ENCODE data around the gene DNAJC7.

Gene DNAJC7

DNA sequence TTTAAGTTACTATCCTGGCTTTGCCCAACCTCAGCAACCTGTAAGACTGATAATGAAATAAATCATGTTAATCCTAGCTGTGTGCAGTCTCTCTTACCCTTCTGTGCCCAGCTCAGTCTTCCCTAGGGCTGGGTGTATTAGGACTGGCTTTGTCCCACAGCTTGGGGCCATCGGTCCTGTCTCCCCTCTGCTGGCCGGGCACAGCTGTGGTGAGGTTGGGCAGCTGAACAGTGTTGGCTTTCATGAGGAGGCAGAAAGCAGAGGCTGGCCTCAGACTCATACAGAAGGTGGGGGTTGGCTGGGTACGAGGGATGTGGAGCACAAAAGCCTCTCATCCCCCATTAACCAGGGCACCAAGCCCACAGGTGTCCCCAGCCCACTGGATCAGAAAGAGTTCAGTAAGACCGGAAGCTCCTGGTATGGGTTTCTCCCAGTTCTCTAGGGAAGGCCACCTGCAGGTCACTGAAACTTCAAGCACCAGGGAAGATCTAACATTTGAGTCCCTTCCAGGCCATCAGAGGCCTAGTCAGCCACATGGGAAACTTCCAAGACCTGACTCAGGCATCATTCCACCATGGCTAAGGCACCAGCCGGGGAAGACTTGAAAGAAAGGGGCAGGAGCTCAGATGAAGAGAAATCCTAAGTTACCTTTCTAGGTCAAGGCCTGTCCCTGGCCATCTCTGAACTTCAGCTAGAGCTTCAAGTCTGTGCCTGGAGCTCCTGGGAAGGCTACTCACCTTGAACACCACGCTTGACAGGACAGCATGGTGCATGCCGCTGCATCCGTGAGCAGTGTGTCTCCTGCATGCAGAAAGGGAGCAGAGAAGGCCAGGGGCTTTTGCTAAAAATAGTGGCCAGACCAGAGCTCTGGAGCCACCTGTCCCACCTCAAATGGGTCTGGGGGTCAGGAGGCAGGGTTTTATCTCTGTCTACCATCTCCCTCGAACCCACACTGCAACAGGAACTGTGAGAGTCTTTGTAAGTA, 41.8 kb downstream of the DNAJC7 start:
- DNase-seq (ENCODE audit: low read depth), result no peak

DNA sequence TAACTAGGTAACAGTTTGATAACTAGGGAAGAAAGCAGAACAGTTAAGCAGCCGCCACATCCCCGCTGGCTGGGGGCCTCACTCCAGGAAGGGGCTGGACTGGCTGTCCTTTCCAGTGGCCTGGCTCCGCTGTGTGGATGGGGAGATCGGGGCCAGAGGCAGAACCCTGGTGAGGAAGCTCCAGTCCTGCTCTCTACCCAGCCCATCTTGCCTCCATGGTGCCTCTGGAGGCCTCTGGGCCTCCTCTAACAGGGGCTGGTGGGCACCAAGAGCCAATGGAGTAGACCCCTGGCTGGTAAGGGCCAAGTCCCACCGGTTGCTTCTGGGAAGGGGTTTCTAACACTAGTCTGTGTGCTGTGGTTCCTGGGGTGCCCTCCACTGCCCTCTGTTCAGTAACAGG, 42.6 kb downstream of the DNAJC7 start:
- no peak for DNase-seq (ENCODE audit: low read depth)

DNA sequence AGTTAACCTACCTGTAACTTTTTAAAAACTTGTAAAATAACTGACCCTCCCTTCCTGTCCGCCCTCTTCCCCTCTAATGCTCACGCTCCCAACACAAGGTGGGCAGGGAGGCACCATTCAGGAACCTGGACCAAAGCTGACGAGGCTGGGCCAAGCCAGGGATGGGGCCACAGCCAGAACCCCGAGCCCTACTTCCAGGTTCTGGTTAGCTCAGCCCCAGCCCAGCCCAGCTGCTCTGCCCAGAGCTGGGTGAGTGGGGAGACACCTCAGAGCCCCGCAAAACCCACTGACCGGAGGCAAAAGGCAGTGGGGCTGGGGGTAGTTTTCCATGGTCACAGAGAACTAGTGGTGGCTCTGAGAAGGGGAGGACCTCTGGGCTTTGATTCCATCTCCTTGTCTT, 43.2 kb downstream of the DNAJC7 start:
- DNase-seq (ENCODE audit: low read depth), result no peak

GRCh38 chr17:41973408-41973811, 43.8 kb downstream of the DNAJC7 start:
- DNase-seq (ENCODE audit: low read depth), result no peak

- no peak for DNase-seq (ENCODE audit: low read depth)
Observed at GRCh38 chr17:41972571-41973407, 44.5 kb downstream of the DNAJC7 start.

DNA sequence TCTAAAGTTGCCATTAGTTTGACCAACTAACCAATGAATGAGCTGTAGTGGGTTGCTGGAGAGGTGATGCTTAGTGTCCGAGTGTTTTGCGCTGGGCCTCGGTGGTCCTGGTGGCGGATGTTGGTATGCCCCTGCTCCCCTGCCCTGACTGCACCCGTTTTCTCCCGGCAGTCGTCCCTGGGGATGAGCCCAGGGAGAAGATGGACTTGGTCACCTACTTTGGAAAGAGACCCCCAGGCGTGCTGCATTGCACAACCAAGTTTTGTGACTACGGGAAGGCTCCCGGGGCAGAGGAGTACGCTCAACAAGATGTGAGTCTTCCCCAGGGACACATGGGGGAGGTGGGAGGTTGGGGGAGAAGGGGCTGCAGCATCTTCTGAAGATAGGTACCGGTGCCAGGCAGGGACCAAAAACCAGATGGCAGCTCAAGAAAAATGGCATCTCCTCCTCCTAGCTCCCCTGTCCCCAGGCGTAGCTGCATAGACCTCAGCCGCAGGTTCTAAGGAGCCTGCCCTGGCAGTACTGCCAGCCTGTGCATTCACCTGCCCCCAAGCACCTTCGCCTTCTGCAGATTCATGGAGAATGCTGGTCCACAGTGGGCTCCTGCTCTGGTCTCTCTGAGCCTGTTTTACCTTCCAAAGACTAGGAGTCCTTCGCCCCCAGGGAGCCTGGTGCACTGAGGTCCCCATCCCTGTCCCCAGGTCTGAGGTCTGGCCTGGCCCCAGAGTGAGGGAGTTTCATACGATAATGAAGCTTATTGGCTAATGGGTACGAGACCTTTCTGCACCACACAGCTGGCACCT, 45.3 kb downstream of the DNAJC7 start:
- no peak for DNase-seq (ENCODE audit: low read depth)

GRCh38 chr17:41970901-41971331, 46.3 kb downstream of the DNAJC7 start:
- DNase-seq (ENCODE audit: low read depth), result no peak

GRCh38 chr17:41968676-41969075, 48.6 kb downstream of the DNAJC7 start:
- DNase-seq (ENCODE audit: low read depth), result no peak

- no peak for DNase-seq (ENCODE audit: low read depth)
Observed at GRCh38 chr17:41967921-41968578, 49.2 kb downstream of the DNAJC7 start.

DNA sequence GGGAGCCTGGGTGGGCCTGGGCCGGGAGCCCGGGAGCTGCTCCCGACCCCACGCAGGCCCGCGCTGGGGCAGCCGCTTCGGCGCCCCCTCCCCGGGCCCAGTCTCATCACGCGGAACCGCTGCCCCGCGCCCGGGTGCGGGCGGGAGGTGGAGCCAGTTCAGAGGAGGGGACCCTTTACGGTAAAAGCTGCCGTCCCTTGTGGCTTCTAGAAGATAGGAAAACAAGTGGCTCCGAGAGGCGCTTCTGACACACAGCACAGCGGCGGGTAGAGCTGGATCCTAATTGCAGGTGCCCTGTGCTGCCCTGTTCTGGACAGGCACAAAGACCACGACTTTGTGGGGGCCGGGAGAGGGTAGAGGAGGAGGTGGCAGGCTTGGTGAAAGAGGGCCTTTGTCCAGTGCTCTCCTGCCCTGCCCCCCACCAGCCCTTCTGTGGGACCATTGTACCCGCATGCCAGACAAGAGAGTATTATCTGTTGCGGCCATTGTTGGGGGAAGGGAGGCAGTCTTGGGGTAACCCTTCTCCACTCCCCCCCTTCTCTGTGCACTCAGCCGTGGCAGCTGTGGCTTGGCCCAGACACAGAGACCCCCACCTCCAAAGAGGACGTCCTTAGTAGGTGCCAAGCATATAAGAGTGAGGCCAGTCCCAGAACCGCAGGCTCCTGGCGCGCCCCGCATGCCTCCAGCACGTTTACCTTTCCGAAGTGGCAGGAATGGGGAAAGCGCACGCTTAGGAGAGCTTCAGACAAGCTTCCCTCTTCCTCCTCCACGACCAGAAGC, 49.9 kb downstream of the DNAJC7 start:
- DNase-seq (ENCODE audit: low read depth), result no peak

DNA sequence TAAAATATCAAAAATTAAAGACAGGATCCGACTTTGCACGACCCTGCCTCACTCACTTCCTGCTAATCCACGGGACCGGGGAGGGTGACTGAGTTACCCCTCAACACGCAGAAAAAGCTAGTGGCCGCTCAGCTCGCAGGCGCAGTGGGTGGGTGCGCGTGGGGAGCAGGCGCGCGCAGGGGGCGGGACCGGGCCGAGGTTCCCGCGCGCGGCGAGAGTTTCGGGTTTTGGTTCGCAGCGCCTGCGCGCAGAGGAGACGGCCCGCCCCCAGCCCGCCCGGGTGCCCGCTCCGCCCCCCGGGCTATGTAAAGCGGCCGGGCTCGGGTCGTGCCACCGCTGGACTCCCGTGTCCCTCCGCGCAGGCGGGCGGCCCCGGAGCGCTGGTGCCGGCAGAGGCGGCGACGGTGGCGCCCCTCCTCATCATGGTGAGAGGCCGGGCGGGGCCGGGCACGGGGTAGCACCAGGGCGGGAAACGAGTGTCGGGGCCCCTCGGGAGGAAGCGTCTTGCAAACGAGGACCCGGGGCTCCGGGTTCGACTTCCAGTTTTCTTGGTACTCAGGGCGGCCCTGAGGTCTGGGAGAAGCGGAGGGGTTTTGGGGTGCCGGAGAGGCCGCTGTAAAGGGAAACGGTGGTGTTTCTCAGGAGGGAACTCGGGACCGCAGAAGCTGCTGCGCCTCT, 50.6 kb downstream of the DNAJC7 start, which contains the start of gene CNP:
Gene CNP (plus strand): TSS at position 333 of the 678 bp plus-strand sequence. CDS start 90 bp downstream, at position 423.
- peak; percentile 67 for DNase-seq (ENCODE audit: low read depth)

DNA sequence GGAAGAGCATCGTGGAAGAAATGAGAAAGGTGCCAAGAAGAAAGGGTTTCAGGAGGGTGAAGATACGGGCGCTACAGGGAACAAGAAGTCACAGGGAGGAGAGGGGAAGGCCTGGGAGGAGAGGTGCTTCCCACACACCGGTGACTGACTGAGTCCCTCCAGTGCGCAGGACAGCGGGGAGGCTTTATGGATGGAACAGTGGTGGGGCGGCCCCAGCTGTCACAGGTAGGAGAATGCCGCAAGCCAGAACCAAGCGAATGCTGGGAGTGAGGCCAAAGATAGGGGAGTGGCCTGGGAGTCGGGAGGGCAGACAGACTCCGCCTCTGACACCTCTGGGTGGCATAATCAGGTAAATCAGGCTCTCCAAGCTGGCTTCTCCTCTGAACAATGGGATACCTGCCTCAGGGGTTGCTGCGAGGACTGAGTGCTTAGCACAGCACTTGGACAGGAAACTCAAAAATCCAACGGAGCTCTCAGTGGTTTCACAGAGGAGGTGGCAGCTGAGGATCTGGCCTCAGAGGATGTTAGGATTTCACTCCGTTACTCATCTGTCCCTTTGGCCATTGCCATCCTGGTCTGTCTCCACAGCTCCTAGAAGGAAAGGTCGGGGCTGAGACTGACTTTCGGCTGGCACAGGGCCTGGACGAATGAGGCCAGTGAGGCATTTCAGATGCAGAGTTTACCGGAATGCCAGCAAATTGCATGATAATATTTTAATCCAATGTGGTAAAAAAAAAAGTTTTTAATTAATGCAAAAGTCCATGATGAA, 51.4 kb downstream of the DNAJC7 start:
- DNase-seq (ENCODE audit: low read depth), result no peak

DNA sequence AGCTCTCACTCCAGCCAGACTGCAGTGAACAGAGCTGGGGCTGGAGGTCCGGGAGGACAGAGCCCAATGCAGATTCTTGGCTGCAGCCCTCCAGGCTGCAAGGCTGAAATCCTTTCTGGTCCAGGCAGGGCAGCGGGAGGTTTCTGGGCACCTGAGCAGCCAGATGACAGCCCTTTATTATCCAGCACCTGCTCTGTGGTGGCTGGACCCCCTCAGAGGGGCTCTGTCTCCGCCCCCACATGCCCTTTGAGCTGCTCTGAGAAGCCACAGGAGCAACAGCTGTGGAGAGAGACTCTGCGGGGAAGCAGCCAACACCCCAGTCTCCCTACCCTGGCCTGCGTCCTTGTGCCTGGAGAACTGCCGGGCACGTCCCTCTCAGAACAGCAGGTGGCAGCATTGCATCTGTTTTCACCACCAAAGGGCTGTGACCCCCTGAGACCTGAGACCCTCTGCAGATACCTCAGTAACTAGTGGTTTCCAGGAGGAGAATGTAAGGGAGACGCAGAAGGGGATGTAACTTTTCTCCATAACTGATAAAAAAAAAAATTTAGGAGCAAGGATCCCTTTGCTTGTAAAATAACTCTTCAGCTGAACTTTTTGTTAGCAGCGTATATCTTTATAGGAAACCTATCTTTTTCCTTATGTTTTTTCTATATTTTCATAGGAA, 54.3 kb downstream of the DNAJC7 start:
- peak; percentile 37 for DNase-seq (ENCODE audit: low read depth)

DNA sequence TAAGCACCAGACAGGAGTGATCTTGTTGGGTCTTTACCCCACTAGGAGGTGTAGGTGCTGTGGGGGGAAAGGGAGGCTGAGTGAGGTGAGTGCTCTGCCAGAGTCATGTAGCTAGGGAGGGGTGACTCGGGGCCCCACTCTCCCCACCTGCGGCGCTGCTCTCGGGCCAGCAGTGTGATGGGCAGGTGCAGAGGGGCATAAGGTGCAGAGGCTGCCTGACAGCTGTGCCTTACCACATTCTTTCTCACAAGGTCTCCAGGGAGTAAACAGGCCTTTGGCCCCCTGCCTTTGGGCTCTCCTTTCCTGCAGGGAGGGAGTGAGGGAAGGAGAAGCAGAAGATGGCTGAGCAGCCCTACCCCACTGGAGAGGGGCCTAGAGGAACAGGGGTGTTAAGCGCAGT, 55.1 kb downstream of the DNAJC7 start:
- no peak for DNase-seq (ENCODE audit: low read depth)

DNA sequence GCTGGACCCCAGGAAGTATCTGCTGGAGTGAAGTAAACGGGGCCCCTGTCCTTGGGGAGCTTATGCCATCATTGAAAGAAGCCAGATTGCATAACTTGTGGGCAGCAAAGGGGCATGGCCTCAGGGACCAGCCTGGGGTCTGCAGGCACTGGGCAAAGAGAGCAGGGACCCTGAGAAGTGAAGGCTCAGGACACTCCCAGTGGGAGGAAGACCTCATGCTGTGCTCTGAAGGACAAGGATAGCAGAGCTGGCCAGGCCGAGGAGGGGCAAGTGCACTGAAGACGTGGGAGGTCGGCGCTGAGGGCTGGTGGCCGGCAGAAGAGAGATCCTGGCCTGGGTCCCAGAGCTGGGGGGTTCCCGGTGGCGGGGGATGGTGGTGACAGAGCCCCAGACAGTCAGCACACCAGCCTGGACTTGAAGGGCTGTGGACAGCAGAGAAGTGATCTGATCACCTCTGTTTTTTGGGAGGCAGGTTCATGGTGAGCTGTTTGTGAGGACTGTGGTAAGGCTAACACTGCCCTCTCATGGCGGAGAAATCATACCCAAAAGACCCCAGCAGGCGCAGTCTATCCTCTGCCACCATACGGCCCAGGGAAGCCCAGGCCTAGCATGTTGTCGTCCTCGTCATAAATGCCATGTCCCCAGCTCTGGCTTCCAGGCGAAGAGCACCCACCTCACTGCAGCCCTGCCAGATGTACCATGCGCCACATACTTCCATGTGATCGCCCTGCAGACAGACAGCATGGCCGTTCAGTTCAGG, 57.7 kb downstream of the DNAJC7 start:
- DNase-seq (ENCODE audit: low read depth), result peak; percentile 43

DNA sequence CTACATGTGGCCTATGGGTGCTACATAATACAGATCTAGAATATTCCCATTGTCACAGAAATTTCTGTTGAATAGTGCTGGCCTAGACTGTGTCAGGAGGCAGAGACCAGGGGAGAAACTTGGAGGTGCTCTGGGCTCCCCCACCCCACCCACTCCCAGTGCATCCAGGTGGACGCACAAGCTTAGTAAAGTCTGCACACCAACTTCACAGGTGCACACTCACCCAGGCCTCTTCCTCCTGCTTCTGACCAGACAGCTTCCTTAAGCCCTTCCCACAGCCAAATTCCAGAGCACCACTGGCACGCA, 58.3 kb downstream of the DNAJC7 start:
- DNase-seq (ENCODE audit: low read depth), result no peak

DNA sequence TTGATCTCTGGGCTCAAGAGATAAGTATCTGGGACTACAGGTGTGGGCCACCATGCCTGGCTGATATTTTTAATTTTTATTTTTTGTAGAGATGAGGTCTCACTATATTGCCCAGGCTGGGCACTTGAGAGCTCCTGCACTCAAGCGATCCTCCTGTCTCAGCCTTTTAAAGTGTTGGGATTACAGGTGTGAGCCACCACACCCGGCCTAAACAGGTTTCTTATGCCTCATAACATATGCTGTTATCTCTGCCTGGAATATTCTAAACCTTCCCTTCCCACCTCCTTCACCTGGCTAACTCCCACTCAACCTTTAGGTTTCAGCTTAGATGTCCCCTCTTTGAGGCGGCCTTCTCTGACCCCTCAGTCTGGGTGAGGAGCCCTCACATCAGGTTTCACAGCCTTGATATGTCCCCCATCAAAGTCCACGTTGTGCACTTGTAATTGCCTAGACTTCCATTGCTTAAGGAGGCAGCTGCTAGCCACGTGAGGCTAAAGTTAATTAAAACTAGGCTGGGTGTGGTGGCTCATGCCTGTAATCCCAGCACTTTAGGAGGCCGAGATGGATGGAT, 59.3 kb downstream of the DNAJC7 start:
- DNase-seq (ENCODE audit: low read depth), result no peak
